PC-3 (cell line): ENCODE measurements around the gene ERBB4. TPM values are rescaled to one million over a fixed set of nuclear protein-coding genes. Genes with fewer than 3 reads are reported as not detected.
A peak's percentile ranks its signal among the peaks of the same experiment; 100 is the strongest.

Experiments
- ATAC-seq: fragments of 200-7000 bp; cut with Tn5 transposase; 2 replicates; pipeline ENCODE4 v1.9.1; 2020; ENCODE audit warnings: mild to moderate bottlenecking, moderate library complexity
- BruUV-seq: library from RNA; stranded (reverse); fragments of 400-500 nt; replicated peaks from 2 replicates; lab custom pipeline; 2021; lab: Mats Ljungman, UMichigan
- CTCF ChIA-PET: fragments of 300-600 bp; sonication (Branson Sonifier 250); formaldehyde crosslinking; loops from one replicate; lab custom pipeline; 2022; ENCODE audit warnings: antibody characterized with exemption; lab: Charles Lee
- POLR2A ChIA-PET: fragments of 300-600 bp; sonication (Branson Sonifier 250); formaldehyde crosslinking; loops from one replicate; lab custom pipeline; 2022; ENCODE audit warnings: antibody characterized with exemption; ENCODE audit not compliant: unreplicated experiment; lab: Charles Lee
- DNase-seq: peaks from one replicate; pipeline ENCODE4 v3.0.0-alpha.2; 2015
- H2AFZ ChIP-seq: fragments of 300-600 bp; sonication (generic); 2 replicates; pipeline ENCODE4 v1.6.0; 2016; ENCODE audit warnings: antibody characterized with exemption, low read length
- H3F3A ChIP-seq: fragments of 300-600 bp; sonication (generic); one replicate; pipeline ENCODE4 v1.6.0; 2017; ENCODE audit warnings: antibody characterized with exemption, low read length, control low read depth, mild to moderate bottlenecking; ENCODE audit not compliant: unreplicated experiment
- H3K27ac ChIP-seq: fragments of 300-600 bp; sonication (generic); 2 replicates; pipeline ENCODE4 v1.5.1; 2016; ENCODE audit warnings: mild to moderate bottlenecking, low read length
- H3K27me3 ChIP-seq: fragments of 300-600 bp; sonication (generic); 2 replicates; pipeline ENCODE4 v1.6.1; 2016; ENCODE audit warnings: low read length, mixed read lengths
- H3K36me3 ChIP-seq: fragments of 300-600 bp; sonication (generic); 2 replicates; pipeline ENCODE4 v1.6.1; 2016; ENCODE audit warnings: low read depth, mixed run types, low read length, mixed read lengths
- H3K4me1 ChIP-seq: fragments of 300-600 bp; sonication (generic); 2 replicates; pipeline ENCODE4 v1.5.1; 2016; ENCODE audit warnings: low read length; ENCODE audit not compliant: insufficient read depth
- H3K4me2 ChIP-seq: fragments of 300-600 bp; sonication (generic); 2 replicates; pipeline ENCODE4 v1.6.0; 2016; ENCODE audit warnings: low read length
- H3K4me3 ChIP-seq: fragments of 300-600 bp; sonication (generic); 2 replicates; pipeline ENCODE4 v1.5.1; 2016; ENCODE audit warnings: mild to moderate bottlenecking, low read length, mixed read lengths
- H3K79me2 ChIP-seq: fragments of 300-600 bp; sonication (generic); 2 replicates; pipeline ENCODE4 v1.6.1; 2017; ENCODE audit warnings: low read length, mixed read lengths
- H3K9ac ChIP-seq: fragments of 300-600 bp; sonication (generic); 2 replicates; pipeline ENCODE4 v1.6.0; 2016; ENCODE audit warnings: mild to moderate bottlenecking, low read length
- H3K9me2 ChIP-seq: fragments of 300-600 bp; sonication (generic); replicated peaks from 2 replicates; pipeline ENCODE4 v1.6.1; 2016; ENCODE audit warnings: mixed run types, low read length, mixed read lengths
- H3K9me3 ChIP-seq: fragments of 300-600 bp; sonication (generic); 2 replicates; pipeline ENCODE4 v1.6.1; 2016; ENCODE audit warnings: low read length, mixed read lengths
- H4K20me1 ChIP-seq: fragments of 300-600 bp; sonication (generic); 2 replicates; pipeline ENCODE4 v1.6.1; 2016; ENCODE audit warnings: low read length, mixed read lengths
- EZH2 ChIP-seq: fragments of 300-600 bp; sonication (generic); IDR thresholded peaks from one replicate; pipeline ENCODE4 v1.6.1; 2017; ENCODE audit warnings: antibody characterized with exemption, mild to moderate bottlenecking, low read length; ENCODE audit not compliant: unreplicated experiment
- EZH2phosphoT487 ChIP-seq: fragments of 300-600 bp; sonication (generic); IDR thresholded peaks from 2 replicates; pipeline ENCODE4 v1.6.1; 2018; ENCODE audit warnings: mild to moderate bottlenecking, antibody characterized with exemption, low read length, borderline replicate concordance
- intact Hi-C: fragments of 100-400 bp; cut with micrococcal nuclease; formaldehyde crosslinking; loops from 2 replicates; pipeline ENCODE4 v1.9.0; 2023
- total RNA-seq: library from RNA; depleted of rRNA; stranded (reverse); fragments of >200 nt; gene quantifications from 2 replicates; pipeline ENCODE4 v1.2.3, GENCODE V29; 2014
- TF ChIP-seq, protein P1 (sequence below): fragments of 300-600 bp; sonication (generic); conservative IDR thresholded peaks from 2 replicates; pipeline ENCODE4 v1.5.1; 2017; ENCODE audit warnings: antibody characterized with exemption, low read depth, mild to moderate bottlenecking, low read length

ERBB4 gene
- total RNA-seq, 1 experiment from 2014 or later: under 0.01 TPM

DNA sequence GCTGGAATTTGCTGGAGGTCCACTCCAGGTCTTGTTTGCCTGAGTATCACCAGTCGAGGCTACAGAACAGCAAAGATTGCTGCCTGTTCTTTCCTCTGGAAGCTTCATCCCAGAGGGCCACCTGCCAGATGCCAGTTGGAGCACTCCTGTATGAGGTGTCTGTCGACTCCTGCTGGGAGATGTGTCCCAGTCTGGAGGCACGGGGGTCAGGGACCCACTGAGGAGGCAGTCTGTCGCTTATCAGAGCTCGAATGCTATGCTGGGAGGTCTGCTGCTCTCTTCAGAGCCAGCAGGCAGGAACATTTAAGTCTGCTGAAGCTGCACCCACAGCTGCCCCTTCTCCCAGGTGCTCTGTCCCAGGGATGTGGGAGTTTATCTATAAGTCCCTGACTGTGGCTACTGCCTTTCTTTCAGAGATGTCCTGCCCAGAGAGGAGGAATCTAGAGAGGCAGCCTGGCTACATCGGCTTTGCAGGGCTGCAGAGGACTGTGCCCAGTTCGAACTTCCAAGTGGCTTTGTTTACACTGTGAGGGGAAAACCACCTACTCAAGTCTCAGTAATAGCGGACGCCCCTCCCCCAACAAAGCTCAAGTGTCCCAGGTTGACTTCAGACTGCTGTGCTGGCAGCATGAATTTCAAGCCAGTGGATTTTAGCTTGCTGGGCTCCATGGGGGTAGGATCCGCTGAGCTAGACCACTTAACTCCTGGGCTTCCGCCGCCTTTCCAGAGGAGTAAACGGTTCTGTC lies 301.1 kb downstream of the ERBB4 start:
- POLR2A ChIA-PET: no interaction called here
- H3K27ac ChIP-seq: no peak overlapping the region
- H3K4me1 ChIP-seq: no peaks in the 10 kb centered on the region
- H3K4me3 ChIP-seq: no peak overlapping the region
- H2AFZ ChIP-seq: no peak overlapping the region
- TF ChIP-seq, protein P1, sequence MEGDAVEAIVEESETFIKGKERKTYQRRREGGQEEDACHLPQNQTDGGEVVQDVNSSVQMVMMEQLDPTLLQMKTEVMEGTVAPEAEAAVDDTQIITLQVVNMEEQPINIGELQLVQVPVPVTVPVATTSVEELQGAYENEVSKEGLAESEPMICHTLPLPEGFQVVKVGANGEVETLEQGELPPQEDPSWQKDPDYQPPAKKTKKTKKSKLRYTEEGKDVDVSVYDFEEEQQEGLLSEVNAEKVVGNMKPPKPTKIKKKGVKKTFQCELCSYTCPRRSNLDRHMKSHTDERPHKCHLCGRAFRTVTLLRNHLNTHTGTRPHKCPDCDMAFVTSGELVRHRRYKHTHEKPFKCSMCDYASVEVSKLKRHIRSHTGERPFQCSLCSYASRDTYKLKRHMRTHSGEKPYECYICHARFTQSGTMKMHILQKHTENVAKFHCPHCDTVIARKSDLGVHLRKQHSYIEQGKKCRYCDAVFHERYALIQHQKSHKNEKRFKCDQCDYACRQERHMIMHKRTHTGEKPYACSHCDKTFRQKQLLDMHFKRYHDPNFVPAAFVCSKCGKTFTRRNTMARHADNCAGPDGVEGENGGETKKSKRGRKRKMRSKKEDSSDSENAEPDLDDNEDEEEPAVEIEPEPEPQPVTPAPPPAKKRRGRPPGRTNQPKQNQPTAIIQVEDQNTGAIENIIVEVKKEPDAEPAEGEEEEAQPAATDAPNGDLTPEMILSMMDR: no peak
- TF ChIP-seq EZH2phosphoT487: no peak
- H3K79me2 ChIP-seq: no peaks in the 10 kb centered on the region
- H3F3A ChIP-seq: no peaks in the 10 kb centered on the region
- intact Hi-C loops: no loop called here
- BruUV-seq: no TSS peak
- no peak overlapping the region for H3K9ac ChIP-seq
- no peak for DNase-seq
- ATAC-seq: no peak
- H3K36me3 ChIP-seq: no peaks in the 10 kb centered on the region
- H3K9me2 ChIP-seq: no peaks in the 10 kb centered on the region
- CTCF ChIA-PET: no interaction called here
- no peaks in the 10 kb centered on the region for H3K9me3 ChIP-seq
- H3K27me3 ChIP-seq: peaks cover 5% of the 10 kb centered on the region; the same call in 1 of the 2 replicates
- no peaks in the 10 kb centered on the region for H4K20me1 ChIP-seq
- no peak overlapping the region for H3K4me2 ChIP-seq

DNA sequence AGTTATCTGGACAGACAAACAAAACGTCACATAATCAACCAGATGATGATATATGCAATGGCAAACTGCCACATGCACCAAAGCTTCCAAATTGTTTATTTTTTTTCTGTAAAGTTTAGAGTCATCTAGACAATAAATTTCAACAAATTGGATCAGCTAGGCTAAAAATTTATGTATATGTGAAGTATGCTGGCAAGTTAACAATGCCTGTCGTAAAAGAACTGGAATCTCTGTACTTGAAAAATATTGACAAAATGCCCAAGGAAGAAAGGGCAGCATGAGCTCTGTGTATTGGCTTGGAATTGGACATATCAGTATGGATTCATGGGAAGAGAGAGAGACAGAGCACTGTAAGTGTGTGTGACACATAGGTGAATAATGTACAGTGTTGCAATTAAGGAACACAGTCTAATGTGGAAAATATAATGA lies 309.8 kb downstream of the ERBB4 start:
- Histone ChIP-seq H3K9ac (no peak overlapping the region), H3K4me1 (no peaks in the 10 kb centered on the region), H3K27me3 (no peaks in the 10 kb centered on the region), H3K4me3 (no peak overlapping the region), H2AFZ (no peak overlapping the region), H3K27ac (no peak overlapping the region), H3K79me2 (no peaks in the 10 kb centered on the region), H3K9me3 (no peaks in the 10 kb centered on the region), H3K9me2 (no peaks in the 10 kb centered on the region), H3K4me2 (no peak overlapping the region), H4K20me1 (no peaks in the 10 kb centered on the region), H3F3A (no peaks in the 10 kb centered on the region), H3K36me3 (no peaks in the 10 kb centered on the region)
- ATAC-seq: no peak
- intact Hi-C loops: no loop called here
- CTCF ChIA-PET: no interaction called here
- DNase-seq: no peak
- POLR2A ChIA-PET: no interaction called here
- TF ChIP-seq EZH2phosphoT487 (no peak), EZH2 (no peak)
- TF ChIP-seq, protein P1: no peak
- BruUV-seq: no TSS peak

DNA sequence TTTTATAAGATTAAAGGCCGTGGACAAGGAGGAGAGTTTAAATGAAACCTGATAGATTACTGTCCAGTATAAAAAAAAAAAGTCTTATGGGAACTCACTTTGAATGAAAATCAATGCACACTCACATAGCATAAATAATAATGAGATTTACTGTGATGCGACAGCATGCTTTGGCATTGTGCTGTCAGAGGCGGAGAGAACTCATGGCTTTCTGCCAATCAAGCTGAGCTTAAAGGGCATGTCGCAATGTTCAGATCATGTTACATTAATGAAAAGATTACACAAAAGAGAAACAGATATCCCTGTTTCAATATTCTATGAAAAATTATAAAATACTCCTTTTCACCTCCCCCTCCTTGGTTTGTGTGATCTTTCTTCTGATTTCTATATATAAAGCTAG lies 310.8 kb downstream of the ERBB4 start:
- intact Hi-C loops: no loop called here
- H3K27me3 ChIP-seq: no peaks in the 10 kb centered on the region
- POLR2A ChIA-PET: no interaction called here
- H3K4me2 ChIP-seq: no peak overlapping the region
- TF ChIP-seq EZH2 (no peak), EZH2phosphoT487 (no peak)
- TF ChIP-seq, protein P1: no peak
- DNase-seq: peak; percentile 82
- peak; percentile 71 for ATAC-seq
- no peak overlapping the region for H3K4me3 ChIP-seq
- H3F3A ChIP-seq: no peaks in the 10 kb centered on the region
- no TSS peak for BruUV-seq
- H3K27ac ChIP-seq: no peak overlapping the region
- no peak overlapping the region for H3K9ac ChIP-seq
- no peaks in the 10 kb centered on the region for H4K20me1 ChIP-seq
- CTCF ChIA-PET: no interaction called here
- H3K79me2 ChIP-seq: no peaks in the 10 kb centered on the region
- H3K9me2 ChIP-seq: no peaks in the 10 kb centered on the region
- no peaks in the 10 kb centered on the region for H3K9me3 ChIP-seq
- H3K4me1 ChIP-seq: no peaks in the 10 kb centered on the region
- no peaks in the 10 kb centered on the region for H3K36me3 ChIP-seq
- H2AFZ ChIP-seq: no peak overlapping the region
